PFSK-1 (cell line): Measurements from ENCODE around the gene PLS1.

ENCODE experiments used
- FOXP2 ChIP-seq: optimal IDR thresholded peaks from 2 replicates; pipeline ENCODE3; 2011; ENCODE audit warnings: borderline replicate concordance, control low read depth, inconsistent platforms; ENCODE audit not compliant: insufficient read depth; ENCODE audit errors: extremely low read length, extremely low read depth
- POLR2AphosphoS5 ChIP-seq: IDR thresholded peaks from 2 replicates; pipeline ENCODE4 v1.6.1; 2012; ENCODE audit warnings: low read depth, mild to moderate bottlenecking, control low read depth, low read length, moderate library complexity
- REST ChIP-seq, 2 experiments: IDR thresholded peaks; 2 replicates each; pipeline versions ENCODE4 v1.6.1 to v1.8.0; 2011 to 2012; ENCODE audit warnings: low read depth in 2 of 2, low read length in 2 of 2, control low read depth in 1 of 2, inconsistent platforms in 1 of 2, mild to moderate bottlenecking in 1 of 2, moderate library complexity in 1 of 2; ENCODE audit not compliant: insufficient read depth in 1 of 2
- SIN3A ChIP-seq: IDR thresholded peaks from 2 replicates; pipeline ENCODE4 v1.6.1; 2012; ENCODE audit warnings: mild to moderate bottlenecking, low read length, moderate library complexity, borderline replicate concordance; ENCODE audit not compliant: insufficient read depth
- TAF1 ChIP-seq: IDR thresholded peaks from 2 replicates; pipeline ENCODE4 v1.6.1; 2012; ENCODE audit warnings: low read length, control low read depth, borderline replicate concordance; ENCODE audit not compliant: insufficient read depth

The PLS1 gene

GRCh38 chr3:142618917-142619461 lies 22.8 kb downstream of the PLS1 start:
- TF ChIP-seq REST (IDR thresholded peaks at IDR 0.05; ENCODE audit: insufficient read depth in 1 of 2, low read depth in 2 of 2, low read length in 2 of 2) (no peak), TAF1 (no peak), POLR2AphosphoS5 (no peak), FOXP2 (no peak)

GRCh38 chr3:142622405-142622804 lies 26.2 kb downstream of the PLS1 start:
- TF ChIP-seq TAF1 (no peak), POLR2AphosphoS5 (no peak), SIN3A (no peak), REST (IDR thresholded peaks at IDR 0.05; ENCODE audit: insufficient read depth in 1 of 2, low read depth in 2 of 2, low read length in 2 of 2) (no peak), FOXP2 (no peak)

GRCh38 chr3:142623194-142623593 lies 27.0 kb downstream of the PLS1 start:
- no peak for TF ChIP-seq REST (IDR thresholded peaks at IDR 0.05; ENCODE audit: insufficient read depth in 1 of 2, low read depth in 2 of 2, low read length in 2 of 2)
- TF ChIP-seq FOXP2, result no peak
- TF ChIP-seq SIN3A, result no peak
- TF ChIP-seq POLR2AphosphoS5, result no peak
- no peak for TF ChIP-seq TAF1

- TF ChIP-seq TAF1 (no peak), REST (IDR thresholded peaks at IDR 0.05; ENCODE audit: insufficient read depth in 1 of 2, low read depth in 2 of 2, low read length in 2 of 2) (no peak), POLR2AphosphoS5 (no peak), SIN3A (no peak), FOXP2 (no peak)
These were observed 28.4 kb downstream of the PLS1 start for GRCh38 chr3:142624341-142625152.
